Cardiac fibroblast (primary cell): ENCODE results near the gene LCLAT1.
A peak's percentile ranks its signal among the peaks of the same experiment; 100 is the strongest.

Experiments used
- DNase-seq, 2 donors: peaks; one replicate each; pipeline versions ENCODE4 v3.0.0 to v3.0.0-alpha.2; 2010; ENCODE audit warnings: low read depth in 2 of 2
- H3K4me3 ChIP-seq, 2 donors: replicated peaks in 1 of 2; 1 replicate in 1 of 2; 2 replicates in 1 of 2; pipeline ENCODE4 v1.5.1; 2011; ENCODE audit warnings: low read depth in 2 of 2, low read length in 2 of 2, mild to moderate bottlenecking in 2 of 2, moderate library complexity in 1 of 2
- TF ChIP-seq, protein P1 (sequence below): IDR thresholded peaks from one replicate; pipeline ENCODE4 v1.5.1; 2011; ENCODE audit warnings: low read depth, mild to moderate bottlenecking, low read length, inconsistent platforms

LCLAT1 gene

DNA sequence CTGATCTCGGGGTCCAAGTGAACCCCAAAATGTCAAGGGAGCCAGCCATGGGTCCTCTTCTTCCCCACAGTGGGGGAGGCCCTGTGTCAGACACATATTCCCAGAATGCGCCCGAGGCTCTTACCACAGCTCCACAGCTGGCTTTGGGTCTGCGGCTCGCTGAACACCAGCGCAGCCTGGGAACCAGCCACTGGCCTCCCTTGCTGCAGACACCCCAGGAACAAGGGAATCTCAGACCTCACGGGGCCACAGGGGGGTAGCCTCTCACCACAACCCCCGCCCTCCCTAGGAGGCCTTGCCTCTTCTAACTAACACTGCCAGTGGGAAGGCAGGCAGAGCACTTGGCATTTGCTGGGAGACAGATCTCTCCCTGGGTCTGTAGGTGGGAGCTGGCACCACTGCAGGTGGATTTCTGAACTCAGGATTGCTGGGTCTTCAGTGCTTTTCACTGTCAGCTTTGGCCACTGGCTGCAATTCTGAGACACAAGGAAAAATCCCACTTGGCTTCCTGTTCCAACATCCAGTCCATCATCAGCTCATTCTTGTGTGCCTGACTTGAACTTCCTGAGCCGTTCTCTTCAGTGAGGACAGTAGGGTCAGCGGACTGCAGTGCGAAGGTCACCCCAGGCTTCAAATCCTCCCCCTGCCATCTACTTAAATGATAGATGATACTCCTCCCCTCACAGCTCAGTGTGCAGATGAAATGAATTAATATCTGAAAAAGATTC is 231.5 kb downstream of the LCLAT1 start:
- no peak overlapping the region for H3K4me3 ChIP-seq
- TF ChIP-seq, protein P1, sequence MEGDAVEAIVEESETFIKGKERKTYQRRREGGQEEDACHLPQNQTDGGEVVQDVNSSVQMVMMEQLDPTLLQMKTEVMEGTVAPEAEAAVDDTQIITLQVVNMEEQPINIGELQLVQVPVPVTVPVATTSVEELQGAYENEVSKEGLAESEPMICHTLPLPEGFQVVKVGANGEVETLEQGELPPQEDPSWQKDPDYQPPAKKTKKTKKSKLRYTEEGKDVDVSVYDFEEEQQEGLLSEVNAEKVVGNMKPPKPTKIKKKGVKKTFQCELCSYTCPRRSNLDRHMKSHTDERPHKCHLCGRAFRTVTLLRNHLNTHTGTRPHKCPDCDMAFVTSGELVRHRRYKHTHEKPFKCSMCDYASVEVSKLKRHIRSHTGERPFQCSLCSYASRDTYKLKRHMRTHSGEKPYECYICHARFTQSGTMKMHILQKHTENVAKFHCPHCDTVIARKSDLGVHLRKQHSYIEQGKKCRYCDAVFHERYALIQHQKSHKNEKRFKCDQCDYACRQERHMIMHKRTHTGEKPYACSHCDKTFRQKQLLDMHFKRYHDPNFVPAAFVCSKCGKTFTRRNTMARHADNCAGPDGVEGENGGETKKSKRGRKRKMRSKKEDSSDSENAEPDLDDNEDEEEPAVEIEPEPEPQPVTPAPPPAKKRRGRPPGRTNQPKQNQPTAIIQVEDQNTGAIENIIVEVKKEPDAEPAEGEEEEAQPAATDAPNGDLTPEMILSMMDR = no peak
- no peak for DNase-seq

DNA sequence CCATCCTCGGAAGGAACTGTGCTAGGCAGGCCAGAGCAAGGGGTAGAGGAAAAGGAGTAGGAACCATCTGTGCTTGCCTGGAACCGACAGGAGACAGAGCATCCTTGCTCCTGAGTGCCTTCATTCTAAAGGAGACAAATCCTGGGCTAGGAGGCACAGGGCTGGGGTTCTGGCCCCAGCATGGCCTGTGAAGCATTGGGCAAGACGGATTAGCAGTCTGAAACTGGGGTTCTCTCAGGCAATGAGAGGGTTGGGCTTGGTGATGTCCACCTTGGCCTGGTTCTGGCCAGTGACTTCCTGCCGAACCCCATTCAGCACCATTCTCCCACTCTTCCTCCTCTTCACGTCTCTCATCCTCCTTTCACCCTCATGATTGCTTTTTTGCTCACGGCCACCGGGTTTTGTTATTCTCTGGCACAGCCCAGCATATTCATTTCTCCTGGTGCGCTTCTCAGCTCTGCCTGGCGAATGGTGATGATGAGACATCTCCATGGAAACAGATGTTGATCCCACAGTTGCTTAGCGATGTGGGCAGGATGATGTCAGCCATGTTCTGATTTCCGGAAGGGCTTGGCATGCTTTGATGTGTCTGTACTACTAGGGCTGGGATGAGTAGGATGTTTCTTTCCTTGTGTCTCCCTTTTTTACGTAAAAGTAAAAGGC is 232.5 kb downstream of the LCLAT1 start:
- peak; percentile 45 to 57 for DNase-seq
- TF ChIP-seq, protein P1 = no peak

DNA sequence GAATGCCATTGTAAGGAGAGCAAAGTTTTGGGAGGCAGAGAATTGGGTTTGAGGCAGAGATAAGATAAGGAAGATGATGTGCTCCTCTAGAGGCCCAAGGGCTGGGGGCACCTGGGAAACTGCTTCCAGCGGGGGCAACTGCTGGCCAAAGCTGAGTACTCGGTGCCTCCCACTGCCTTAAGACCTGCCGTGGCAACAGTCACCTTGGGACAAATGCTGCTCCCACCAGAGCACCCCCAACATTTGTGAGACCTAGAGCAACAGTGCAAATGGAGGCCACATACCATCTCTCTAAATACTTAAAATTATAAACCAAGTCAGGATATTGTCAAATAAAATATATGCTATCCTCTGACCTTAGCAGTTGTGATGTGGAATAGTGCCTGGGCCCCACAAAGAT is 233.1 kb downstream of the LCLAT1 start:
- no peak for DNase-seq
- TF ChIP-seq, protein P1 = no peak

More for the DNA sequence above, 232.5 kb downstream of the LCLAT1 start:
- H3K4me3 ChIP-seq = no peak overlapping the region

DNA sequence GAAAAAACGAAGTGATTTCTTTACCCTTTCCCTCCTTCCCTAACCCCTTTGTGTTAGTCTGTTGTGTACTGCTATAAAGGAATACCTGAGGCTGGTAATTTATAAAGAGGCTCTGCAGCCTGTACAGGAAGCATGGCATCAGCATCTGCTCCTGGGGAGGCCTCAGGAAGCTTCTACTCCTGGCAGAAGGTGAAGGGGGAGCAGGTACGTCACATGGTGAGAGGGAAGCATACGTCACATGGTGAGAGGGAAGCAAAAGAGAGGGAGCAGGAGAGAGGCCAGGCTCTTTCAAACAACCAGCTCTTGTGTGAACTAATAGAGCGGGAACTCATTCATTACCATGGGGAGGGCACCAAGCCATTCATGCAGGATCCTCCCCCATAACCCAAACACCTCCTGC is 234.0 kb downstream of the LCLAT1 start:
- DNase-seq = no peak
- no peak overlapping the region for H3K4me3 ChIP-seq
- TF ChIP-seq, protein P1 = no peak

More for the DNA sequence above, 233.1 kb downstream of the LCLAT1 start:
- no peak overlapping the region for H3K4me3 ChIP-seq

DNA sequence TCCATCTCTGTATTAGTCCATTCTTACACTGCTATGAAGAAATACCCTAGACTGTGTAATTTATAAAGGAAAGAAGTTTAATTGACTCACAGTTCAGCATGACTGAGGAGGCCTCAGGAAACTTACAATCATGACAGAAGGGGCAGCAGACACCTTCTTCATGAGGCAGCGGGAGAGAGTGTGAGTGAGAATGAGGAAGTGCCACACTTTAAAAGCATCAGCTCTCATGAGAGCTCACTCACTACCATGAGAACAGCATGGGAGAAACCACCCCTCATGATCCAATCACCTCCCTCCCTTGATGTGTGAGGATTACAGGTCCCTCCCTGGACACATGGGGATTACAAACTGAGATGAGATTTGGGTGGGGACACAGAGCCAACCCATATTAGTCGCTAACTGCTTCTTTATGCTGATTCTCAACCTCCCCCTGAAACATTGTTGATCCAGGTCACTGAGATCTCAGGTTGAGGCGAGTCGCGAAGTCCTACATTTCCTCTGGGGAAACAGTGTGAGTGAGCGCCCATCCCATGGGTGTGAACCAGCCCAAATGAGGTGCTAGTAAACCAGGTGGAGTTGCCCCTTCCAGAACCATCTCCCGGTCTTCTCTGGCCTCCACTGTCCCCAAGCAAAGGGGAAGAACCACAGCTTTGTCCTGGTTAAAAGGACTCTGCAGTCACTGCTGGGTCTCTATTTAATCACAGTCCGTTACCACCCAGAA is 236.3 kb downstream of the LCLAT1 start:
- DNase-seq = no peak
- no peak overlapping the region for H3K4me3 ChIP-seq
- TF ChIP-seq, protein P1 = no peak

DNA sequence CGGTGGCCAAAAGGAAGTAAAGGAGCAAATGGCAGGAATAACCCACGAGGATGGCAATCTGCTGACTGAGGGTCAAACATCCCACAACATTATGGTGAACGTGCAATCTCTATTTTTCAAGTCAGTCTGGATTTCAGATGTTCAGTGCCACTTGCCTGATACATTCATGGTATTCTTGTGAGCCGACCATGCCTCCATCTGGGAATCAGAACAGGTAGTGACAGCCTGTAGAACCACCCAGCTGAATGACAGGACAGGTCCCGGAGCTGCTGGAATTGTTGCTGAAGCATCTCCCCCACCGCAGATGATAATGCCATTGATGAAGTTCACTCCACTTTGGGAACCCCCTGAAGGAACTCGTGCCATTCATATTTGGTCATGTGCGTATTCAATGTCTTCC is 237.0 kb downstream of the LCLAT1 start:
- TF ChIP-seq, protein P1 = no peak
- no peak overlapping the region for H3K4me3 ChIP-seq
- DNase-seq = no peak
